ENCODE results near the gene DOCK10. TPM values are rescaled to one million over a fixed set of nuclear protein-coding genes. Genes with fewer than 3 reads are reported as not detected.

DOCK10 gene
- total and polyA plus RNA-seq, 2 donors (not counting 1 experiment from before 2014, with no cell fraction given) = 20.8 to 26.3 TPM

DNA sequence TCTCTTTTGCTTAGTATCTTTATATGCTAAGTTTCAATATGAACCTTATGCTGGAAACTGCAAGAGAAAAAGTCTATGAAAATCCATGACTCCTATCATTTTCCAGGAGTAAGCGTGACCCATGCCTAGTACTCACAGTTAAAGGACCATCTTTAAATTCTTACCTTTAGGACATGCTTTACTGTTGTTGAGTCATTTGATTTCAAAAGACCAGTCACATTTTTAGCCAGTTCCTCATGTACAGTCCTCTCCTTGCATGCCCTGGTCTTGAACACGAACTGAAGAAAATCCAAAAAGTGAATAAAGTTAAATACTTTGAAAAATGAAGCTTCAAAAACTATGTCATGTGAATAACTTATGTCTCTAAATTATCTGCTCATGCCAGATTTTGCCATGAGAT lies 208.3 kb downstream of the DOCK10 start:
- no peak overlapping the region for H3K4me2 ChIP-seq (ENCODE audit: extremely low read depth, insufficient read depth, low read length)
- no peaks in the 10 kb centered on the region for H3K79me2 ChIP-seq (ENCODE audit: control insufficient read depth, insufficient read depth, low read length)
- no peak for TF ChIP-seq EZH2 (IDR thresholded peaks at IDR 0.05; ENCODE audit: low read length, missing control alignments)
- TF ChIP-seq, protein P1, sequence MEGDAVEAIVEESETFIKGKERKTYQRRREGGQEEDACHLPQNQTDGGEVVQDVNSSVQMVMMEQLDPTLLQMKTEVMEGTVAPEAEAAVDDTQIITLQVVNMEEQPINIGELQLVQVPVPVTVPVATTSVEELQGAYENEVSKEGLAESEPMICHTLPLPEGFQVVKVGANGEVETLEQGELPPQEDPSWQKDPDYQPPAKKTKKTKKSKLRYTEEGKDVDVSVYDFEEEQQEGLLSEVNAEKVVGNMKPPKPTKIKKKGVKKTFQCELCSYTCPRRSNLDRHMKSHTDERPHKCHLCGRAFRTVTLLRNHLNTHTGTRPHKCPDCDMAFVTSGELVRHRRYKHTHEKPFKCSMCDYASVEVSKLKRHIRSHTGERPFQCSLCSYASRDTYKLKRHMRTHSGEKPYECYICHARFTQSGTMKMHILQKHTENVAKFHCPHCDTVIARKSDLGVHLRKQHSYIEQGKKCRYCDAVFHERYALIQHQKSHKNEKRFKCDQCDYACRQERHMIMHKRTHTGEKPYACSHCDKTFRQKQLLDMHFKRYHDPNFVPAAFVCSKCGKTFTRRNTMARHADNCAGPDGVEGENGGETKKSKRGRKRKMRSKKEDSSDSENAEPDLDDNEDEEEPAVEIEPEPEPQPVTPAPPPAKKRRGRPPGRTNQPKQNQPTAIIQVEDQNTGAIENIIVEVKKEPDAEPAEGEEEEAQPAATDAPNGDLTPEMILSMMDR (conservative IDR thresholded peaks at IDR 0.05 in 1 of 2, IDR thresholded peaks at IDR 0.05 in 1 of 2; ENCODE audit: low read depth in 1 of 2, low read length in 2 of 2) = no peak
- peaks cover 13% of the 10 kb centered on the region for H3K4me1 ChIP-seq (ENCODE audit: control insufficient read depth, extremely low read depth, insufficient read depth, low read length)
- H3K27me3 ChIP-seq (ENCODE audit: control insufficient read depth, insufficient read depth, low read length) = no peaks in the 10 kb centered on the region
- H3K36me3 ChIP-seq (ENCODE audit: control insufficient read depth, insufficient read depth, low read length) = peaks cover 9% of the 10 kb centered on the region
- no peak overlapping the region for H3K9ac ChIP-seq (ENCODE audit: insufficient read depth, low read length)
- no peak overlapping the region for H3K4me3 ChIP-seq (replicated peaks in 1 of 4; ENCODE audit: control extremely low read depth in 1 of 4, insufficient read depth in 1 of 4, low read depth in 3 of 4, low read length in 4 of 4)
- H2AFZ ChIP-seq (ENCODE audit: low read length) = no peak overlapping the region
- DNase-seq (ENCODE audit: low read depth in 2 of 2) = no peak
- H3K9me3 ChIP-seq (ENCODE audit: control insufficient read depth, insufficient read depth, low read depth, low read length) = no peaks in the 10 kb centered on the region
- no peak overlapping the region for H3K27ac ChIP-seq (ENCODE audit: insufficient read depth, low read length)
- H4K20me1 ChIP-seq (ENCODE audit: control insufficient read depth, extremely low read depth, insufficient read depth, low read length) = no peaks in the 10 kb centered on the region

DNA sequence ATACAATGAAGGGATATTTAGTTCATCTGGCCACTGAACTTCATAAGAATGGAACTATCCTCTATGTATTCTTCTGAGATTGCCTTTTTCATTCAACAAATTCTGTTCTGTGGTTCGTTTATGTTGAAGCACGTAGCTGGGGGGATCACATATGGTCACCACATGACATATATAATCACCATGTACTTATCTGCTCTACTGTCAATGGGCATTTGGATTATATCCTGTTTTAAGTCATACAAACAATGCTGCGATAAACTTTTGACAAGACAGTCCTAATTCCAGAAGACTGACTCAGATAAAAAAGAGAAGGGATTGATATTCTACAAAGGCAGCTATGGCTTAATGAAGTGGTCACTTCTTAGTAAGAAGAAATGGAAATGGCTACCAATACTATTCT lies 210.1 kb downstream of the DOCK10 start:
- H3K36me3 ChIP-seq (ENCODE audit: control insufficient read depth, insufficient read depth, low read length) = peaks cover 17% of the 10 kb centered on the region

DNA sequence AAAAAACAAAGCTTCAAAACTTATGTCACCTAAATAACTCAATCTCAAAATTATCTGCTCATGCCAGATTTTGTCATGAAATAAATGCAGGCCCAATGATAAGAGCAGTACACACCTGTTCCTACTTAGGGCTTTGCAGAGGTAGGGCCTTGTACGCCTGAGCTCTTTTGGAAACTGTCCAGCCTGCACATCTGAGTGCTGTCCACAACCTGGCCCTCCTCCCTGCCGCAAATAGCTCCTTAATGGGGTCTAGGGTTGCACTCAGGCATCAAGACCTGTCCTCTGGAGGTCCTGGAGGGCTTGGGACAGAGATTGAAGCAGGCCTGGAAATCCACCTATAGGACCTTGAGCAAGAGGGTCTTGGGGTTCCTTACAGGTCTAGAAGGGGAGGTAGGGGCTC lies 210.7 kb downstream of the DOCK10 start:
- peaks cover 17% of the 10 kb centered on the region for H3K36me3 ChIP-seq (ENCODE audit: control insufficient read depth, insufficient read depth, low read length)
- no peak for DNase-seq (ENCODE audit: low read depth in 2 of 2)
- H2AFZ ChIP-seq (ENCODE audit: low read length) = no peak overlapping the region
- H3K4me1 ChIP-seq (ENCODE audit: control insufficient read depth, extremely low read depth, insufficient read depth, low read length) = no peaks in the 10 kb centered on the region
- H3K79me2 ChIP-seq (ENCODE audit: control insufficient read depth, insufficient read depth, low read length) = no peaks in the 10 kb centered on the region
- H3K4me3 ChIP-seq (replicated peaks in 1 of 4; ENCODE audit: control extremely low read depth in 1 of 4, insufficient read depth in 1 of 4, low read depth in 3 of 4, low read length in 4 of 4) = no peak overlapping the region
- no peaks in the 10 kb centered on the region for H3K27me3 ChIP-seq (ENCODE audit: control insufficient read depth, insufficient read depth, low read length)
- TF ChIP-seq, protein P1 (conservative IDR thresholded peaks at IDR 0.05 in 1 of 2, IDR thresholded peaks at IDR 0.05 in 1 of 2; ENCODE audit: low read depth in 1 of 2, low read length in 2 of 2) = no peak
- no peak for TF ChIP-seq EZH2 (IDR thresholded peaks at IDR 0.05; ENCODE audit: low read length, missing control alignments)
- H4K20me1 ChIP-seq (ENCODE audit: control insufficient read depth, extremely low read depth, insufficient read depth, low read length) = no peaks in the 10 kb centered on the region
- H3K9ac ChIP-seq (ENCODE audit: insufficient read depth, low read length) = no peak overlapping the region
- no peaks in the 10 kb centered on the region for H3K9me3 ChIP-seq (ENCODE audit: control insufficient read depth, insufficient read depth, low read depth, low read length)
- H3K27ac ChIP-seq (ENCODE audit: insufficient read depth, low read length) = no peak overlapping the region
- H3K4me2 ChIP-seq (ENCODE audit: extremely low read depth, insufficient read depth, low read length) = no peak overlapping the region

More for the DNA sequence above, 210.1 kb downstream of the DOCK10 start:
- Histone ChIP-seq H3K4me1 (ENCODE audit: control insufficient read depth, extremely low read depth, insufficient read depth, low read length) (peaks cover 2% of the 10 kb centered on the region), H3K9ac (ENCODE audit: insufficient read depth, low read length) (no peak overlapping the region), H3K27me3 (ENCODE audit: control insufficient read depth, insufficient read depth, low read length) (no peaks in the 10 kb centered on the region), H3K4me3 (replicated peaks in 1 of 4; ENCODE audit: control extremely low read depth in 1 of 4, insufficient read depth in 1 of 4, low read depth in 3 of 4, low read length in 4 of 4) (no peak overlapping the region), H3K79me2 (ENCODE audit: control insufficient read depth, insufficient read depth, low read length) (no peaks in the 10 kb centered on the region), H3K4me2 (ENCODE audit: extremely low read depth, insufficient read depth, low read length) (no peak overlapping the region), H4K20me1 (ENCODE audit: control insufficient read depth, extremely low read depth, insufficient read depth, low read length) (no peaks in the 10 kb centered on the region), H2AFZ (ENCODE audit: low read length) (no peak overlapping the region), H3K9me3 (ENCODE audit: control insufficient read depth, insufficient read depth, low read depth, low read length) (no peaks in the 10 kb centered on the region), H3K27ac (ENCODE audit: insufficient read depth, low read length) (no peak overlapping the region)
- no peak for DNase-seq (ENCODE audit: low read depth in 2 of 2)
- TF ChIP-seq, protein P1 (conservative IDR thresholded peaks at IDR 0.05 in 1 of 2, IDR thresholded peaks at IDR 0.05 in 1 of 2; ENCODE audit: low read depth in 1 of 2, low read length in 2 of 2) = no peak
- TF ChIP-seq EZH2 (IDR thresholded peaks at IDR 0.05; ENCODE audit: low read length, missing control alignments) = no peak
